HG03520 (cell line): Measurements from ENCODE around the gene DNAH8.
"Not testable (repeated sequence)": the region's sequence is repeated elsewhere in the genome, so short reads cannot be mapped to it uniquely, and the experiment has no call there.

Experiments used
- ATAC-seq: cut with Tn5 transposase; IDR thresholded peaks from one replicate; pipeline ENCODE4 v1.9.1; 2021; ENCODE audit warnings: mild to moderate bottlenecking, moderate library complexity; ENCODE audit not compliant: unreplicated experiment

DNAH8 gene

GRCh38 chr6:38715016-38715689 is at the start of gene DNAH8:
Gene DNAH8 (plus strand): TSS chr6:38715311. CDS start chr6:38722810, 7,499 bp downstream.
- ATAC-seq = no peak

DNA sequence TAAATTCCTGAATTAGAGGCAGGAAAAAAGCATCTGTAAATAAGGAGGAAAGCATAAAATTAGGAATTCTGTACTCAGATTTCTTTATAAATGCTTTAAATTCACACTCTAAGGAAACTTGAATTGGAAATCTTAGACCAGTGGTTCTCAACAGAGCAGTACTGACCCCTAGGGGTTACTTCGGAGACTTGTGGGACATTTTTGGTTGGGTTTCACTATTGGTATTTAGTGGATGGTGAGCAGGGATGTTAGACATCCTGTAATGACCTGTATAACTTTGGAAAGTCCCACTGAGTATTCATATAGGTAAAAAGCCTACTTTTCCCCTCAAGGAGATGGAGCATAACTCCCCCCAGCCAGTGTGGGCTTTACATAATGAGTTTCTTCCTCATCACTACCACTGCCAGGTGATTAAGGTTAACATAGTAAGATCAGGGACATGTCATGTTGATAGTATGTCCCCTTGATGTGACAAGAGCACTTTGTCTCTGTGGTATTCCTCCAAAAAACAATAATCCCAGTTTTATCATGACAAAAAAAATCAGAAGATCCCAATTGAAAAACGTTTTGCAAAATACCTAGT is 43.1 kb upstream of the DNAH8 start:
- no peak for ATAC-seq

- ATAC-seq = no peak
These were observed 41.5 kb upstream of the DNAH8 start for GRCh38 chr6:38673397-38674165.

DNA sequence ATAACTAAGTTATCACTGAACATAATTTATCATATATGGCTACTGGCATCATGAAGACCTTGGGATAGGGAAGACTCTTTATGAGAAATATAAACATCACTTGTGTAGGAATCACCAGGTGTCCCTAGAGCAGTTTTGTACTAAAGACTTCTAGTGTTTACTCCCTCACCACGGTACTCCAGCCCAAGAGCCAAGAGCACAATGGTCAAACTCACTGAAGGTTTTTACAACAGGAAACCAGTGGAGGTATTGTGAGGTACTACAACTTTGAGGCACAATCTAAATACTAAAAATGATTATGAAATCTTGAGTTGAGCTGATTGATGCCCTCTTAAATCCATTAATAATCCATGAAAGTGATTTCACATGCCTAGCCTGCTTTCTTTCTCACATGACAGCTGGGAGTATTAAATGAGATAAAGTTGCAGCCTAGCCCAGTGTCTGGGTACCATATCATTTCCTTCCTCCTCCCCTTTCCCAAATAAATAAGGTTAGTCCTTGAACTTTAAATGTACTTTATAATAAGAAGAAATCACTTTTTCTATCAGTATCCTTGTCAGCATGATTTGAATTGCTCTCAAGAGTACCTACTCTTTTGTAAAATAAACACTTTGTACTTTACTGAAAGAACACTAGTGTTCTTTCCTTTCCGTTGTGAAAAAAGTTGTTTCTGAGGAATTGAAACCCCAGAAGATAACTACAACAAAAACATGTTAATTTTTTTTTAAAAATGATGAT is 38.7 kb upstream of the DNAH8 start:
- no peak for ATAC-seq

GRCh38 chr6:38676974-38677544 is 38.1 kb upstream of the DNAH8 start:
- no peak for ATAC-seq

DNA sequence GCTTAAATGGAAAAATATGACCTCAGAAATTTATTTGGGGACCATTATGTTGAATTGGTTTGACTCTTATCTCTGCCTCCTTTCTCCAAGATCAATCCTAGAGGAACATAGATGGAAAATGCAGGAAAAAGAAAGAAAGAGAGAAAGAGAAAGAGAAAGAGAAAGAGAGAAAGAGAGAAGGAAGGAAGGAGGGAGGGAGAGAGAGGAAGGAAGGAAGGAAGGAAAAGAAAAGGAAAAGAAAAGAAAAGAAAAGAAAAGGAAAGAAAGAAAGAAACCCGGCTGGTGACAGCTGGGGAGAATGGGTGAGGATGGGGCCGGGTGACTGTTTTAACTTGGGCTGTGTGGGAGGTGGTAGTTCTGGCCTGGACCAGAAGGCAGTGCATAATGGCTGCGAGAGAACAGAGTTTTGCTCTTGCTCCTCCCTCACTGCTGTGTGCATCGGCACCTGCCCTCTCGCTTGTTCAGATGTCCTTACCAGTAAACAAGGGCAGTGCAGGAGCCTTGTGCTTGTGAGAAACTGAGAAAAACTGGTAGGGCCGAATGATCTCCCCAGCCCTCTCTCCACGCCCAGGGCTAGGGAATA is 36.8 kb upstream of the DNAH8 start:
- ATAC-seq = no peak

DNA sequence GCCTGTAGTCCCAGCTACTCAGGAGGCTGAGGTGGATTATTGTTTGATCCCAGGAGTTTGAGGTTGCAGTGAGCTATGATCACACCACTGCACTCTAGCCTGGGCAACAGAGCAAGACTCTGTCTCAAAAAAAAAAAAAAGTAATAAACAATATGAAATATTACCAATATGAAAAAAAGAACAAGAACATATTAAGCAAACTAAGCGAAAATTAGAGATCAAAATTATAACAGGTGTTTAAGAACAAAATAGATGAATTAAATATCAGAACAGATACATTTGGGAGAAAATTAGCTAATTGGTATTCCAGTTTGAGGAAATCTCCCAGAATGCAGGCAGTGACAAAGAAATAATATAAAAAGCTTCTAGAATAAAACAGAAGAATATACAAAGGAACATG is 35.4 kb upstream of the DNAH8 start:
- ATAC-seq = no peak

- ATAC-seq = no peak
These were observed 33.3 kb upstream of the DNAH8 start for GRCh38 chr6:38681850-38682249.

DNA sequence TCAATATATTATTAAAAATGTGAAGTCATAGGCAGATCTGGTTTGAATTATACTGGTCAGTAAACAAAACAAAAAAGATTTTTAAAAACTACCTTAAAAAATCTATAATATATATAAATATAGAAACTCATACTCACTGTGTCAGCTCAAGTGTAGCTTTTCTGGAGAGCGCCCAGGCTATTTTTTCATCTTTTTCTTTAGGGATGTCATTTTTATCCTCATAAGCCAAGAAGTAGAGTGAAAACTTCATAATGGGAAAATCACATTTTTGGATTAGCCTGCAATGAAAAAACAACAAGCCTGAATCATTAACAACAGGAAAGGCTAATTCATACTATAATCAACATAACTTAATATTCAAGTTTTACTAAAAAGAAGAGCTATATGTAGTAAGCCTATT is 30.9 kb upstream of the DNAH8 start:
- no peak for ATAC-seq

DNA sequence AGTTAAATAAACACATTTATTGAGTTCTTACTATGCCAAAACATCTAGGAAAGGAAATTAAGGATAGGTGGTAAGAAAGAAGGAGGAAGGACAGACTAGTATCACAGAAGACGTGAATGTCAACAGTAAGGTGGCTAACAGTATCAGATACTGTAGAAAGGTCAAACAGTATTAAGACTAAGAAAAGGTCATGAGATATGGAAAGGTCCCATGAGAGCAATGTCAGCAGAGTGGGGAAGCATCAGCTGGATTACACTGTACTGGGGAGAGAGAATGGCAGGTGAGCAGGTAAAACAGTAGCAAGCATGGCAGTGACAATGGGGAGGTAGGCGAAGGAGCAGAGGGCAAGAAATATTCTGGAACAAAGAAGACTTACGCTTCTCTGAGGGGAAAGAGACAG is 30.2 kb upstream of the DNAH8 start:
- no peak for ATAC-seq

DNA sequence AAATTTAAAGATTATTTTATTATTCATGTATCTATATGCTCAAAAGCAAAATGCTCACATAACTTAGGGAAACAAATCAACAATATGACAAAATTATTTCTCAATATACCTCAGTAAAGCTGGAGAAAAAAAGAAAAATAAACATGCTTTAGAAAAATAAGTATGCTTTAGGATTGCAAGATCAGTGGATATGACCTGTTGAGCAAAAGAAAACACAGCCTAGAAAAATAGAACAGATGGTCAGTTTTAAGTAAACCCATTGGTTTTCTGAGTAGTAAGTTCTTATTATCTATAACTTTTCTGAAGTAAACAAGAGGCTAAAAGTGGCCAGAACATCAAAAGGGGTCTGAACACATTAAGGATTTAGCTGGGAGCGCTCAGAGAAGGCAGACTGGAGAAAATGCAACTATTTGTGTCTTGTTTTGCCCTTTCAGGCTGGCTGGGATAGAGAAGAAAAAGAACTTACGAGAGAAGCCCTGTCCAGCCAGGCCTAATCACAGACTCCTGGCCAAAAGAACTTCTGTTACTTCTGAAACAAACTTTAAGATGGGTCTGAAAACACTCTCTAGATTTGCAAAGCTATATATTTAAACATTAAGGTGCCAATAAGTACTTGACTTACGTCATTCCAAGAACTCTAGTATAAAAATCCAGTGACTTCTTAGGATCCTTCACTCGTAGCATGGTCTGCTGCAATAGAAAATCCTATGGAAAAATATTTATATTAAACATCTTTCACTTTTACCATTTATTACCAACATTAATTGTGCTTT is 28.7 kb upstream of the DNAH8 start:
- ATAC-seq = no peak

DNA sequence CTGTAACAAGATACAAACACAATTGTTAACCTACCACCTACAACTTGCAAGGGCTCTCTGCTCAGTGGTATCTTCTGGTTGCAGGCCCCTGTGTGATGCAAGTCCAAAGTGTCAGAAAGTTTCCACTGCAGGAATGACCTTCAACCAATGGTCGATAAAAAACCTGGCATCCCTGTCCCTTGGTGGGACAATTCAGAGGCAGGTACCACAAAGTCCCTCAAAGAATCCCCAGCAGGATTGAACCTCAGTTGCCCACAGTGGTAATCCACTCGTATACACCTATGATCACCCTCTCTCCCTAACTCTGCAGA is 28.1 kb upstream of the DNAH8 start:
- no peak for ATAC-seq

DNA sequence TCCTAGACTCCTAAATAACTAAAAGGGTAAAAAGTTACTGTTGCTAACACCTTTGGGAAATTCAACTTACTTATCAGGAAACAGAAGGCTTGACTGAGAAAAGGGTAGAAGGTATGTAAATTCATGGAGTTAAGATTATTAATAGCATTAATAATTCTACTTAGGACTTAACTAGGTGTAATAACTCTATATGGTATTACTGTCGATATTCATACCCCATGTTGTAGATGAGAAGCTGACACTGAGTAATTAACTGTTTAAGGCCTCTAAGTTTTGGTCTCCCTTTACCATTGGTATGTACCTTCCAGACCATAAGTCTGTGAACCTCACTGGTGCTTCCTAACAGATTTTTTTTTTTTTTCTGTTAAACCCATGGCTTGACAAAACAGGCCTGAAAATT is 27.6 kb upstream of the DNAH8 start:
- ATAC-seq = no peak

DNA sequence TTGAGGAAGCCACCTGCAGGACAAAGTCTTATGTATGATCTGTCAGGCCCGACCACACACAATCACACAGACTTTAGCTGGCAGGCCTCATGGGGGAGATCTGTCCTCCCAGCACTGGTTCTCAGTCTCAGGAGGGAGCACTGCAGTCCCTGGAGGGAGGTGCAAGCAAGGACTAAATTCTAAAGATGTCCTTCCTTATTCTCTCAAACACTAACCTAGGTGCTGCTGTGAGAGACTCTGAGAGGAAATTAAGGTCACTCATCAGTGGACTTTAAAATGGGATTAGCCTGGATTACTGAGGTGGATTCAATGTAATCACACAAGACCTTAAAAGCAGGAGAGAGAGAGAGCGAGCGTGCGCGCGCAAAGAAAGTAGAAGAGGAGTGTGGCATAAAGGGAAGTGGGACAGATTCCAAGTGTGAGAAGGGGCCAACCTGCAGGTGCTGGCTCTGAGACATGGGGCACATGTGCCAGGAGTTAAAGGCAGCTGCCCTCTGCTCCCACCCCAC is 26.5 kb upstream of the DNAH8 start:
- no peak for ATAC-seq

GRCh38 chr6:38695227-38695900 is 19.7 kb upstream of the DNAH8 start:
- no peak for ATAC-seq

GRCh38 chr6:38695933-38696332 is 19.2 kb upstream of the DNAH8 start:
- ATAC-seq = no peak

- no peak for ATAC-seq
These were observed 18.8 kb upstream of the DNAH8 start for GRCh38 chr6:38696345-38696744.

DNA sequence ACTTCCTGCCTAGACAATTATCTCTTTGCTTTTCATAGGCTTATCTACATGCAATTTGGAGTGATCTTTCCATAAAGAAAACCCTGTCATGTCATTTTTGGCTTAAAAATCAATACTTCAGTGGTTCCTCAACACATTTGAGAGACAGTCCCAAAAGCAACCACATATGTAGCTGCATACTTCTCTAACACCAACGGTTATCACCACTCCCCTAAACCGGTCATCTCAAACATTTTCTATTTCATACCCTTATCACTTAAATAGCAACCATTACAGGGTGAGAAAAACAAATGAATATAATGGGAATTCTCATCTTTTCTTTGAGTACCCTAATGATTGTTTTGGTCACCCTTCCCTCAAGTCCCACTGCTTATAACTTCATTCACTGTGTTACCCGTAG is 17.3 kb upstream of the DNAH8 start:
- ATAC-seq = no peak

DNA sequence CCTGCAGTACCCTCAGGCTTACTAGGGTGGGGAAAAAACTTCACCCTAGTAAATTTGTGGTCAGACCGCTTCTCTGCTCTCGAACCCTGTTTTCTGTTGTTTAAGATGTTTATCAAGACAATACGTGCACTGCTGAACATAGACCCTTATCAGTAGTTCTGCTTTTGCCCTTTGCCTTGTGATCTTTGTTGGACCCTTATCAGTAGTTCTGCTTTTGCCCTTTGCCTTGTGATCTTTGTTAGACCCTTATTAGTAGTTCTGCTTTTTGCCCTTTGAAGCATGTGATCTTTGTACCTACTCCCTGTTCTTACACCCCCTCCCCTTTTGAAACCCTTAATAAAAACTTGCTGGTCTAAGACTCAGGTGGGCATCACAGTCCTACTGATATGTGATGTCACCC is 15.4 kb upstream of the DNAH8 start:
- not testable (repeated sequence) for ATAC-seq
